Neural crest cell (in vitro differentiated cells): ENCODE data around the gene ADGRG6. TPM values are rescaled to one million over a fixed set of nuclear protein-coding genes. Genes with fewer than 3 reads are reported as not detected.
A peak's percentile ranks its signal among the peaks of the same experiment; 100 is the strongest.

Experiments
- DNase-seq: peaks from one replicate; pipeline ENCODE4 v3.0.0; 2021; ENCODE audit warnings: low read depth, mixed read lengths, low spot score
- H3K27ac Mint-ChIP-seq: one replicate; pipeline ENCODE4 v1.8.0; 2021; ENCODE audit warnings: mild to moderate bottlenecking, mixed read lengths; ENCODE audit not compliant: unreplicated experiment
- H3K27me3 Mint-ChIP-seq: 2 replicates; pipeline ENCODE4 v1.8.0; 2021; ENCODE audit warnings: low read depth, mild to moderate bottlenecking, mixed read lengths
- H3K36me3 Mint-ChIP-seq: 2 replicates; pipeline ENCODE4 v1.8.0; 2021; ENCODE audit warnings: low read depth, mild to moderate bottlenecking, mixed read lengths
- H3K4me1 Mint-ChIP-seq: 2 replicates; pipeline ENCODE4 v1.8.0; 2021; ENCODE audit warnings: mixed read lengths
- H3K4me3 Mint-ChIP-seq: one replicate; pipeline ENCODE4 v1.8.0; 2021; ENCODE audit warnings: mild to moderate bottlenecking, mixed read lengths
- H3K9me3 Mint-ChIP-seq: 2 replicates; pipeline ENCODE4 v1.8.0; 2021; ENCODE audit warnings: mixed read lengths
- CTCF ChIP-seq: fragments of 200-600 bp; sonication (generic); conservative IDR thresholded peaks from 2 replicates; pipeline ENCODE4 v1.5.0; 2021; ENCODE audit warnings: antibody characterized with exemption, mild to moderate bottlenecking
- total RNA-seq: library from RNA; stranded (reverse); gene quantifications from 2 replicates; pipeline ENCODE4 v1.2.1, GENCODE V29; 2021

The ADGRG6 gene
- total RNA-seq, 1 donor from 2014 or later = 78.9 TPM

- Mint-ChIP-seq H3K4me1 (peaks cover 40% of the 10 kb centered on the region), H3K27ac (no peak overlapping the region), H3K9me3 (no peaks in the 10 kb centered on the region), H3K36me3 (peaks cover 3% of the 10 kb centered on the region), H3K27me3 (no peaks in the 10 kb centered on the region), H3K4me3 (no peak overlapping the region)
- TF ChIP-seq CTCF = no peak
- no peak for DNase-seq
Measured at GRCh38 chr6:142359271-142359960, 57.6 kb downstream of the ADGRG6 start.

DNA sequence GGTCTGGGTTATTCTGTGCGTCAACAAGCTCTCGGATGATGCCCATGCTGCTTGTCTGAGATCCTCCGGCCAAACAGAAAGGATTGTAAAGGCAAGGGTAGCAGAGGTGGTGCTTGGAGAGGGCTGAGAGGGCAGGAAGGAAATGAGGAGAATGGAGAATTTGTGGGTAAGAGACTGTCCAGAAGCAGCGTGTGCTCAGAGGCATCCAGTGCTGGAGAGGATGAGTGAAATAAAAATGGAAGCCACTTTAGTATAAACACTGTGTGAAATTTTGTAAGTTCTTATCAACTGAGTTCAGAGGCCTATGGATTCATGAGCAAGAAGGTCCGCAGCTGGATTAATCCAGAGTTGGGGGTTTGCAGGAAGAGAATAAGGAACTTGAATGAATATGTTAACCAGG lies 59.5 kb downstream of the ADGRG6 start:
- TF ChIP-seq CTCF = no peak
- Mint-ChIP-seq H3K4me1 (peaks cover 32% of the 10 kb centered on the region), H3K9me3 (no peaks in the 10 kb centered on the region), H3K36me3 (peaks cover 6% of the 10 kb centered on the region), H3K27me3 (no peaks in the 10 kb centered on the region), H3K4me3 (no peak overlapping the region), H3K27ac (no peak overlapping the region)
- DNase-seq = no peak

GRCh38 chr6:142361779-142362750 lies 60.3 kb downstream of the ADGRG6 start:
- Mint-ChIP-seq H3K4me3 (no peak overlapping the region), H3K27ac (peak overlapping the region; percentile 7)

DNA sequence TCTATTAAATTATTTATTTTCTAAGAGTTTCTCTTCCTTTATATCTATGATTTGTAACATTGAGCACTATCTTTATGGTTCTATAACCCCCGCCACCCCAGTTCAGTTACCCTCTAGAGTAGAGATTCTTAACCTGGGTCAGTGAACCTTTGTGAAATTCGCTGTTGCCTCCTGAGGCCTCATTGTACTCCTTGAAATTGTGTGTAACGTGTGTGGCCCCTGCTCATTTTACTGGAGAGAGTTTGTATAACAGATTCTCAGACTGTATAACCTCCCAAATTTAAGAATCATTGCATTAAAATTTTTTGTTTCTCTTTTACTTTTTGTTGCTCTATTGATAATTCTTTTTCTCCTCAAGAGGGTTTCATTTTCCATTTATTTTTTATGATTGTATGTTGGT lies 65.3 kb downstream of the ADGRG6 start:
- peaks cover 9% of the 10 kb centered on the region for H3K36me3 Mint-ChIP-seq
- H3K4me1 Mint-ChIP-seq = peaks cover 17% of the 10 kb centered on the region
- H3K27ac Mint-ChIP-seq = peak overlapping the region; percentile 68
- TF ChIP-seq CTCF = no peak
- no peak for DNase-seq
- no peaks in the 10 kb centered on the region for H3K9me3 Mint-ChIP-seq
- H3K27me3 Mint-ChIP-seq = no peaks in the 10 kb centered on the region
- H3K4me3 Mint-ChIP-seq = no peak overlapping the region

More at GRCh38 chr6:142361779-142362750, 60.3 kb downstream of the ADGRG6 start:
- Mint-ChIP-seq H3K9me3 (no peaks in the 10 kb centered on the region), H3K27me3 (no peaks in the 10 kb centered on the region), H3K4me1 (peaks cover 26% of the 10 kb centered on the region), H3K36me3 (peaks cover 6% of the 10 kb centered on the region)
- no peak for DNase-seq
- no peak for TF ChIP-seq CTCF

GRCh38 chr6:142367501-142368018 lies 65.8 kb downstream of the ADGRG6 start:
- no peak overlapping the region for H3K27ac Mint-ChIP-seq
- H3K27me3 Mint-ChIP-seq = no peaks in the 10 kb centered on the region
- TF ChIP-seq CTCF = no peak
- peaks cover 9% of the 10 kb centered on the region for H3K36me3 Mint-ChIP-seq
- no peak for DNase-seq
- H3K4me3 Mint-ChIP-seq = no peak overlapping the region
- no peaks in the 10 kb centered on the region for H3K9me3 Mint-ChIP-seq
- H3K4me1 Mint-ChIP-seq = peaks cover 14% of the 10 kb centered on the region
